D721Med (cell line): ENCODE data around the gene PSMB1.
"Not testable (repeated sequence)": the region's sequence is repeated elsewhere in the genome, so short reads cannot be mapped to it uniquely, and the experiment has no call there.

Experiments used
- DNase-seq: peaks from one replicate; pipeline ENCODE4 v3.0.0; 2011; ENCODE audit warnings: low spot score; ENCODE audit not compliant: insufficient read length
- FAIRE-seq: peaks from 2 replicates; lab custom pipeline; 2011; peaks lifted over from hg19 to GRCh38; lab: Jason Lieb, UNC
- CTCF ChIP-seq: IDR thresholded peaks from 2 replicates; pipeline ENCODE4 v1.5.1; 2012; ENCODE audit warnings: mild to moderate bottlenecking, control low read depth; ENCODE audit not compliant: insufficient read depth; ENCODE audit errors: missing control alignments

PSMB1 gene

GRCh38 chr6:170510631-170511030, 42.5 kb downstream of the PSMB1 start:
- TF ChIP-seq CTCF = no peak
- DNase-seq (no peak), FAIRE-seq (no peak)

- FAIRE-seq (no peak), DNase-seq (no peak)
- no peak for TF ChIP-seq CTCF
Observed at GRCh38 chr6:170509723-170510018, 43.4 kb downstream of the PSMB1 start.

- not testable (repeated sequence) for FAIRE-seq
Observed at GRCh38 chr6:170508892-170509722, 44.0 kb downstream of the PSMB1 start.

GRCh38 chr6:170508275-170508674, 44.8 kb downstream of the PSMB1 start:
- not testable (repeated sequence) for FAIRE-seq, DNase-seq

More at GRCh38 chr6:170508892-170509722, 44.0 kb downstream of the PSMB1 start:
- DNase-seq = not testable (repeated sequence)

GRCh38 chr6:170507728-170508127, 45.4 kb downstream of the PSMB1 start:
- FAIRE-seq, DNase-seq: not testable (repeated sequence)

GRCh38 chr6:170506446-170506845, 46.7 kb downstream of the PSMB1 start:
- DNase-seq (no peak), FAIRE-seq (no peak)
- no peak for TF ChIP-seq CTCF

GRCh38 chr6:170505306-170505705, 47.8 kb downstream of the PSMB1 start:
- DNase-seq (no peak), FAIRE-seq (no peak)
- no peak for TF ChIP-seq CTCF

GRCh38 chr6:170504479-170504878, 48.6 kb downstream of the PSMB1 start:
- DNase-seq (no peak), FAIRE-seq (no peak)
- TF ChIP-seq CTCF = no peak

- DNase-seq (no peak), FAIRE-seq (no peak)
- no peak for TF ChIP-seq CTCF
Observed at GRCh38 chr6:170503414-170503761, 49.7 kb downstream of the PSMB1 start.

- FAIRE-seq, DNase-seq: not testable (repeated sequence)
Observed at GRCh38 chr6:170502733-170503413, 50.2 kb downstream of the PSMB1 start.

GRCh38 chr6:170502268-170502667, 50.8 kb downstream of the PSMB1 start:
- FAIRE-seq, DNase-seq: not testable (repeated sequence)
